Mammary epithelial cell (primary cell): ENCODE results near the gene KCNJ1.

ENCODE experiments used
- EZH2 ChIP-seq: IDR thresholded peaks from 2 replicates; pipeline ENCODE4 v1.6.1; 2012; ENCODE audit warnings: low read length, inconsistent platforms, borderline replicate concordance
- TF ChIP-seq, protein P1 (sequence below), 2 donors: IDR thresholded peaks in 1 of 2; conservative IDR thresholded peaks in 1 of 2; 2 replicates each; pipeline ENCODE4 v1.5.1; 2011 to 2012; ENCODE audit warnings: inconsistent platforms in 2 of 2, low read length in 2 of 2, mild to moderate bottlenecking in 2 of 2, control low read depth in 1 of 2, low read depth in 1 of 2; ENCODE audit not compliant: insufficient read depth in 1 of 2; ENCODE audit errors: extremely low read depth in 1 of 2

GRCh38 chr11:128824191-128825049 is 42.7 kb downstream of the KCNJ1 start:
- TF ChIP-seq, protein P1, sequence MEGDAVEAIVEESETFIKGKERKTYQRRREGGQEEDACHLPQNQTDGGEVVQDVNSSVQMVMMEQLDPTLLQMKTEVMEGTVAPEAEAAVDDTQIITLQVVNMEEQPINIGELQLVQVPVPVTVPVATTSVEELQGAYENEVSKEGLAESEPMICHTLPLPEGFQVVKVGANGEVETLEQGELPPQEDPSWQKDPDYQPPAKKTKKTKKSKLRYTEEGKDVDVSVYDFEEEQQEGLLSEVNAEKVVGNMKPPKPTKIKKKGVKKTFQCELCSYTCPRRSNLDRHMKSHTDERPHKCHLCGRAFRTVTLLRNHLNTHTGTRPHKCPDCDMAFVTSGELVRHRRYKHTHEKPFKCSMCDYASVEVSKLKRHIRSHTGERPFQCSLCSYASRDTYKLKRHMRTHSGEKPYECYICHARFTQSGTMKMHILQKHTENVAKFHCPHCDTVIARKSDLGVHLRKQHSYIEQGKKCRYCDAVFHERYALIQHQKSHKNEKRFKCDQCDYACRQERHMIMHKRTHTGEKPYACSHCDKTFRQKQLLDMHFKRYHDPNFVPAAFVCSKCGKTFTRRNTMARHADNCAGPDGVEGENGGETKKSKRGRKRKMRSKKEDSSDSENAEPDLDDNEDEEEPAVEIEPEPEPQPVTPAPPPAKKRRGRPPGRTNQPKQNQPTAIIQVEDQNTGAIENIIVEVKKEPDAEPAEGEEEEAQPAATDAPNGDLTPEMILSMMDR (conservative IDR thresholded peaks at IDR 0.05 in 1 of 2, IDR thresholded peaks at IDR 0.05 in 1 of 2; ENCODE audit: extremely low read depth in 1 of 2, insufficient read depth in 1 of 2, low read depth in 1 of 2, low read length in 2 of 2), result no peak
- TF ChIP-seq EZH2, result no peak
